Activated T-helper 17 cell treated with anti-CD3 and anti-CD28 coated beads, Interleukin-2, amount 50 U/mL, for 72 hours (primary cell): Measurements from ENCODE around the gene DRC7. TPM values are rescaled to one million over a fixed set of nuclear protein-coding genes. Genes with fewer than 3 reads are reported as not detected.

Experiments
- ATAC-seq: fragments of 150-1000 bp; cut with Tn5 transposase; replicated peaks from 2 replicates; pipeline ENCODE4 v1.10.0; 2021; ENCODE audit warnings: mild to moderate bottlenecking, moderate library complexity
- H3K27ac Mint-ChIP-seq: one replicate; pipeline ENCODE4 v1.8.0; 2022; ENCODE audit warnings: mixed read lengths
- H3K27me3 Mint-ChIP-seq: one replicate; pipeline ENCODE4 v1.8.0; 2022; ENCODE audit warnings: mixed read lengths
- H3K36me3 Mint-ChIP-seq: one replicate; pipeline ENCODE4 v1.8.0; 2022; ENCODE audit warnings: low read depth, mild to moderate bottlenecking, mixed read lengths
- H3K4me1 Mint-ChIP-seq: one replicate; pipeline ENCODE4 v1.8.0; 2022; ENCODE audit warnings: mixed read lengths
- H3K4me3 Mint-ChIP-seq: one replicate; pipeline ENCODE4 v1.8.0; 2022; ENCODE audit warnings: mild to moderate bottlenecking, mixed read lengths
- H3K9me3 Mint-ChIP-seq: one replicate; pipeline ENCODE4 v1.8.0; 2022; ENCODE audit warnings: mixed read lengths
- total RNA-seq, 2 donors: library from RNA; stranded (reverse); gene quantifications; one replicate each; pipeline ENCODE4 v1.2.3, GENCODE V29; 2022

DRC7 gene
- total RNA-seq, 2 donors from 2014 or later: not detected

GRCh38 chr16:57692636-57693035 lies 2.0 kb upstream of the DRC7 start:
- Mint-ChIP-seq H3K4me1 (peaks cover 9% of the 10 kb centered on the region), H3K4me3 (no peak overlapping the region), H3K27ac (no peak overlapping the region), H3K36me3 (no peaks in the 10 kb centered on the region), H3K9me3 (no peaks in the 10 kb centered on the region), H3K27me3 (peaks cover 7% of the 10 kb centered on the region)
- ATAC-seq: no peak

DNA sequence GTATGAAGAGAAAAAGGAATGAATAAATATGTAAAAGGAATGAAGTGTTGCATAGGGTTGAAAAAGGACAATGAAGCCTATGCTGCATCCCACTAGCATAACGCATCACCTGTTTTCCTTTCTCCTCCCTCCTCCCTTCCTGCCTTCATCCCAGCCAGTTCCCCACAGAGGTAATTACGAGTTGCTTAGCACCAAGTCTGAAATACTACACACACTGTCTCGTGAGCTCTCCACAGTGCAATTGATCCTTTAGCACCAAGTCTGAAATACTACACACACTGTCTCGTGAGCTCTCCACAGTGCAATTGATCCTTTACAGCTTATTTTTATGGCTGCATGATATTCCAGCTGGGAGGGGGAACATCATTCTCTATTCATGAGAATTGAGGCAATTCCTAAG lies 1.1 kb upstream of the DRC7 start:
- Mint-ChIP-seq H3K27me3 (peaks cover 7% of the 10 kb centered on the region), H3K4me1 (peaks cover 9% of the 10 kb centered on the region), H3K4me3 (no peak overlapping the region), H3K27ac (no peak overlapping the region), H3K9me3 (no peaks in the 10 kb centered on the region), H3K36me3 (no peaks in the 10 kb centered on the region)
- no peak for ATAC-seq

DNA sequence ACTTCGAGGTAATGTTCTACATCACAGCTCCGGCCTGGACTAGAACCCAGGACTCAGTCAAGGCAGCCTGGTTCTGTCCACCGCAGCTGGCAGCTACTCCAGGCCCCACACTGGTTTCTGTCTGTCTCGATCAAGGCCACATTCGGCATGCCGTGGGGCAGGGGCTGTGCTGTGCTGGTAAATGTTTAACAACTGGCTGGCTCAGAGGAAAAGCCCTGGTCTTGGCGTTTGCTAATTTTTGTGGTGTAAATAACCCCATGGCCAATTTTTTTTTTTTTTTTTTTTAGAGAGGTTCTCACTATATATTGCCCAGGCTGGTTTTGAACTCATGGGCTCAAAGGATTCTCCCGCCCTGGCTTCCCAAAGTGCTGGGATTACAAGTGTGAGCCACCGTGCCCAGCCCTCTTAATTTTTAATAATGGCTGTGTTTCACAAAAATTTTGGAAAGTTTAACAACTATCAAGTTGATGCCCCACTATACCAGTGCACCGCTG lies 328 bp upstream of the DRC7 start:
- H3K9me3 Mint-ChIP-seq: no peaks in the 10 kb centered on the region
- H3K36me3 Mint-ChIP-seq: no peaks in the 10 kb centered on the region
- peak overlapping the region; percentile 46 for H3K4me3 Mint-ChIP-seq
- H3K27ac Mint-ChIP-seq: peak overlapping the region; percentile 80
- H3K4me1 Mint-ChIP-seq: peaks cover 7% of the 10 kb centered on the region
- no peak for ATAC-seq
- H3K27me3 Mint-ChIP-seq: peaks cover 7% of the 10 kb centered on the region

DNA sequence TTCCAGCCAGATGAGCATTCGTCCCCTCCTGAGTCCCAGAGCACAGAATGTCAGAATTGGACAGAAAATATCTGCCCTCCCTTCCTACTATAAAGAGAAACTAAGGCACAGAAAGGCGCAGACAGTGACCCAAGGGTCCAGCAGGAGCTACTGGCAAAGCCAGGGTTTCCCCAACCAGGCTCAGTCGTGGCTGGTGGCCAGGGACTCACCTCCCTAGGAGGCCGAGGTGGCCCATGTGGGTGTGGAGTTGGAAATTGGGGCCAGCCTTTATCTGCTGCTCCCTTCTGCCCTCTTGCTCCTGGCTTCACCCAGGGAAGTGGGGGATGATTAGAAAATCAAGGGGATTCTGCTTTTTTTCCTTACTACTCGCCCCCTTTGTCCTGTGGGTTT lies 1.1 kb downstream of the DRC7 start:
- Mint-ChIP-seq H3K27ac (no peak overlapping the region), H3K4me1 (peaks cover 6% of the 10 kb centered on the region), H3K9me3 (no peaks in the 10 kb centered on the region)

GRCh38 chr16:57696240-57696639 lies 1.6 kb downstream of the DRC7 start:
- no peak overlapping the region for H3K4me3 Mint-ChIP-seq
- H3K4me1 Mint-ChIP-seq: peaks cover 6% of the 10 kb centered on the region
- no peaks in the 10 kb centered on the region for H3K36me3 Mint-ChIP-seq
- no peak for ATAC-seq
- peaks cover 7% of the 10 kb centered on the region for H3K27me3 Mint-ChIP-seq
- H3K9me3 Mint-ChIP-seq: no peaks in the 10 kb centered on the region
- no peak overlapping the region for H3K27ac Mint-ChIP-seq

More for the DNA sequence above, 1.1 kb downstream of the DRC7 start:
- no peak overlapping the region for H3K4me3 Mint-ChIP-seq
- no peak for ATAC-seq
- peaks cover 7% of the 10 kb centered on the region for H3K27me3 Mint-ChIP-seq
- H3K36me3 Mint-ChIP-seq: no peaks in the 10 kb centered on the region

DNA sequence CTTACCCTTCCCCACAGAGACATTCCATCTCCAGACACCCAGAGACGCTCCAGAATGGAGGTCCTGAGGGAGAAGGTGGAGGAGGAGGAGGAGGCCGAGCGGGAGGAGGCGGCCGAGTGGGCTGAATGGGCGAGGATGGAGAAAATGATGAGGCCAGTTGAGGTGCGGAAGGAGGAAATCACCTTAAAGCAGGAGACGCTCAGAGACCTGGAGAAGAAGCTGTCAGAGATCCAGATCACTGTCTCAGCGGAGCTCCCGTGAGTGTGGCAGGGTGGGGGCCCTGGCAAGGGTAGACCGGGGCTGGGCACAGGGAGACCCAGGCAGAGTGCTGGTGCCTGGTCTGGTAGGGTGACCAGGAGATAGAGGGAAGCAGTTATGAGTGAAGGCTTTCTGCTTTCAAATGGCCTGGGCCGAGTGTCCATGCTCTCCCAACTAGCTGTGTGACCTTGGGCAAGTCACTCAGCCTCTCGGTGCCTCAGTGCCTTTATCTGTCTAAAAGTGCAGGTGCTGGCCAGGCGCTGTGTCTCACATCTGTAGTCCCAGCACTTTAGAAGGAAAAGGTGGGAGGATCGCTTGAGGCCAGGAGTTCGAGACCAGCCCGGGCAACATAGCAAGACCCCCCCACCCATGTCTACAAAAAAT lies 3.4 kb downstream of the DRC7 start:
- H3K27ac Mint-ChIP-seq: no peak overlapping the region
- peaks cover 6% of the 10 kb centered on the region for H3K4me1 Mint-ChIP-seq
- H3K36me3 Mint-ChIP-seq: no peaks in the 10 kb centered on the region
- H3K9me3 Mint-ChIP-seq: no peaks in the 10 kb centered on the region
- H3K27me3 Mint-ChIP-seq: peaks cover 5% of the 10 kb centered on the region
- ATAC-seq: no peak
- no peak overlapping the region for H3K4me3 Mint-ChIP-seq

DNA sequence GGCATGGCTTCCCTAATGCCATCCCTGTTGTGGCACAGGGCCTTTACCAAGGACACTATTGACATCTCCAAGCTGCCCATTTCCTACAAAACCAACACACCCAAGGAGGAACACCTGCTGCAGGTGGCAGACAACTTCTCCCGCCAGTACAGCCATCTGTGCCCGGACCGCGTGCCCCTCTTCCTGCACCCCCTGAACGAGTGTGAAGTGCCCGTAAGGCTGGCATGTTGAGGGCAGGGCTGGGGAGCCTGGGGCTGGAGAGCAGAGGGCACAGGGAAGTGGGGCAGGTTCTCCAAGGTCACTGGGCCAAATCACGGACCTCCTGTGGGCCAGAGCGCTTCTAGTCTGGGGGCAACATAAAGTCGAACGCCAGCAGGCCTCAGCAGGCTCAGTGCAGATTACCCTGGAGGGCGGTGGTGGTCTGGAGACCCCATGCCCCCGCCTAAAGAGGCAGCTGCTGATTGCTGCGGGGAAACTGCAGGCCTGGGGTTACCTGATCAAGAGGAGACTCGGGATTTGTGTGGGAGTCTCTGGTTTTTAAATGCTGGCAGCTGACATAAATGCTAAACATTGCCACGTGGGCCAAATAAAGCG lies 4.3 kb downstream of the DRC7 start:
- Mint-ChIP-seq H3K36me3 (no peaks in the 10 kb centered on the region), H3K4me3 (no peak overlapping the region)

DNA sequence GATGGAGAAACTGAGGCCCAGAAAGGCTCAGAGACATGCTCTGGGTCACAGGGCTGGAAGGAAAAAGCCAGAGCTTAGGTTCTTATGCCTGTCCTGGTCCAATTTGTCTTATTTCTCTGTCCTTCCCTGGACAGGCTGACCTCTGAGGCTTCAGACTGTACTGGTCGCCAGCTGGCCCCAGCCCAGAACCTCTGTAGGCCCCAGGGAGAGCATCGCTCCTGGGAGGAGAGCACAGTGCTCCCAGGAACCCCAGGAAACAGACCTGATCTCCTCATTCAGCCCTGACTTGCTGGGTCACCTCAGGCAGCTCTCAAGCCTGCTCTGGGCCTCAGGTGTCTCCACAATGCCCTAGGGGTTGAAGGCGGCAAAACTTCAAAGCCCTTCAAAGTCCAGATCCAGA lies 4.9 kb downstream of the DRC7 start:
- peaks cover 6% of the 10 kb centered on the region for H3K4me1 Mint-ChIP-seq
- H3K4me3 Mint-ChIP-seq: no peak overlapping the region
- H3K27me3 Mint-ChIP-seq: peaks cover 5% of the 10 kb centered on the region
- H3K36me3 Mint-ChIP-seq: no peaks in the 10 kb centered on the region
- no peaks in the 10 kb centered on the region for H3K9me3 Mint-ChIP-seq
- no peak for ATAC-seq
- no peak overlapping the region for H3K27ac Mint-ChIP-seq

More for the DNA sequence above, 4.3 kb downstream of the DRC7 start:
- peaks cover 5% of the 10 kb centered on the region for H3K27me3 Mint-ChIP-seq
- no peaks in the 10 kb centered on the region for H3K9me3 Mint-ChIP-seq
- no peak for ATAC-seq
- H3K27ac Mint-ChIP-seq: no peak overlapping the region
- H3K4me1 Mint-ChIP-seq: peaks cover 6% of the 10 kb centered on the region

DNA sequence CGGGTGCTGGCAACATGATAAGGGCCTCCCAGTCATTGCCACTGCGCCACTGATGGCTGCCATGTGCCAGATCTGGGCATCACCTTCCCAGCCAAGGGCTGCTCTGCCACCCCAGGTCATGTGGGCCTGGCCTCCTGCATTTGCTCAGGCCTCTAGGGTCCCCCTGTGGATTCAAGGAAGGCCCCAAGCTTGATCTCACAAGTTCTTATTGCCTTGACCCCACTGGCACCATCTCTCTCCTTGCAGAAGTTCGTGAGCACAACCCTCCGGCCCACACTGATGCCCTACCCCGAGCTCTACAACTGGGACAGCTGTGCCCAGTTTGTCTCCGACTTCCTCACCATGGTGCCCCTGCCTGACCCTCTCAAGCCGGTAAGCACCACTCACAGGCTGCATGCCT lies 5.3 kb downstream of the DRC7 start:
- Mint-ChIP-seq H3K4me3 (no peak overlapping the region), H3K4me1 (peaks cover 2% of the 10 kb centered on the region), H3K9me3 (no peaks in the 10 kb centered on the region), H3K27ac (no peak overlapping the region), H3K36me3 (no peaks in the 10 kb centered on the region), H3K27me3 (peaks cover 1% of the 10 kb centered on the region)
- no peak for ATAC-seq

- ATAC-seq: no peak
- Mint-ChIP-seq H3K36me3 (no peaks in the 10 kb centered on the region), H3K4me1 (no peaks in the 10 kb centered on the region), H3K4me3 (no peak overlapping the region), H3K27me3 (no peaks in the 10 kb centered on the region), H3K9me3 (no peaks in the 10 kb centered on the region), H3K27ac (no peak overlapping the region)
Measured at GRCh38 chr16:57700781-57701551, 6.4 kb downstream of the DRC7 start.

DNA sequence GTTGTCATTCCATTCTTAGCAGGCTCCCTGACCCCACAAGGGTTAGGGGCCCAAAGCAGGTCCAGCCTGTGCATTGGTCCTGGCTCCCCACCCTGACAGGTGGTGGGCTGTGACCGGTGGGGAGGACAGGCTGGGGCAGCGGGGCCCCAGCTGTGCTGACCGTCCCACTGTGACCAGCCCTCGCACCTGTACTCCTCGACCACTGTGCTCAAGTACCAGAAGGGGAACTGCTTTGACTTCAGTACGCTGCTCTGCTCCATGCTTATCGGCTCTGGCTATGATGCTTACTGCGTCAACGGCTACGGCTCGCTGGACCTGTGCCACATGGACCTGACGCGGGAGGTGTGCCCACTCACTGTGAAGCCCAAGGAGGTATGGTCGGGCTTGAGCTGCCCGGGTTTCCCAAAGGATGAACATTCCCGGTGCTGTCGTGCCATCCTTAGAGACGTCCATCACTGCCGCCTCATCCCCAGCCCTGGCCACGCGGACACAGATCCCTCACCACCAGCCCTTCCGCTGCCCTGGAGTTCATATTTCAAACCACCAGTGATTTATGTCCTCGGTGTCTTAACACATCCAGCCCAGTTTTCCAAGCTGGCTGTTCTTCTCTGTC lies 7.3 kb downstream of the DRC7 start:
- no peak for ATAC-seq
- Mint-ChIP-seq H3K4me3 (no peak overlapping the region), H3K27me3 (peaks cover 3% of the 10 kb centered on the region), H3K27ac (no peak overlapping the region), H3K36me3 (no peaks in the 10 kb centered on the region), H3K9me3 (no peaks in the 10 kb centered on the region), H3K4me1 (no peaks in the 10 kb centered on the region)

GRCh38 chr16:57703416-57704010 lies 8.9 kb downstream of the DRC7 start:
- no peak for ATAC-seq
- H3K27ac Mint-ChIP-seq: no peak overlapping the region
- no peak overlapping the region for H3K4me3 Mint-ChIP-seq

DNA sequence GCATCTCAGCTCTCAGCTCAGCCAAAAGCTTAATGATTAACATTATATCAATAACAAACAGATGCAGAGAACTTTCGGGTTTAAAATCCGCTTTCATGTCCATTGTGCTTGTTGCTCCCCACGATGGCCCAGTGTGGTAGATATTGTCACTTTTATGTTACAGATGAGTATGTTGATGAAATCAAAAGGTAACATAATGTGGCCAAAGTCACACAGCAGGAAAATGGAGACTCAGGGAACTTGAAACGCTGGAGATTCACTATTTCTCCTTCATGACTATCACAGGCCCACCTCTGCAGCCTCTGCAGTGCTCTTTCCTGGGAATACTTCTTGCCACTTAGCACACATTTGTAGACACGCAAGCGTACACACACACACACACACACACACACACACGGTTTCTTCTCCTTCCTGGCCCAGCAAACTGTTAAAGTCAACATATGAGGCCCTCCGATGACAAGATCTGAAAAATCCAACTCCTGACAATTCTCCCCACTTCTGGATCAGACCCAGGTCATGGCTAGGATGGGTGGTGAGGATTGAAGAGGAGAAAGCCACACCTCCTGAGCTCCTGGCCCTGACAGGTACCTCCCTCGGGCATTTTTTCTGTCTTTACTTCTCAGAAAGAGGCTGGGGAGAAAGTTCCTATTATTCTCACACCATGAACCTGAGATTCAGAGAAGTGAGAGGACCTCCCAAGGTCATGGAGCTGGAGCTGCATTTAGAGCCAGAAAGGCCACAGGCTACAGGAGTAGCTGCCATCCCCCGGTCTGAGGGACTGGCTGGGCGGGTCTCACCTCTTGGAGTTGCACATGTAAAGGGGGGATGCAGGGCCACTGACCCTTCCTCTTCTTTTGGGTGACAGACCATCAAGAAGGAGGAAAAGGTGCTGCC lies 9.7 kb downstream of the DRC7 start:
- Mint-ChIP-seq H3K27me3 (peaks cover 12% of the 10 kb centered on the region), H3K9me3 (no peaks in the 10 kb centered on the region), H3K4me3 (no peak overlapping the region), H3K27ac (no peak overlapping the region), H3K36me3 (no peaks in the 10 kb centered on the region), H3K4me1 (no peaks in the 10 kb centered on the region)
- ATAC-seq: no peak

More at GRCh38 chr16:57703416-57704010, 8.9 kb downstream of the DRC7 start:
- H3K9me3 Mint-ChIP-seq: no peaks in the 10 kb centered on the region
- no peaks in the 10 kb centered on the region for H3K4me1 Mint-ChIP-seq
- H3K27me3 Mint-ChIP-seq: peaks cover 12% of the 10 kb centered on the region
- no peaks in the 10 kb centered on the region for H3K36me3 Mint-ChIP-seq
